Neural progenitor cell (in vitro differentiated cells): Measurements from ENCODE around the gene RNF150.

ENCODE experiments used
- CTCF ChIP-seq: fragments of 200-600 bp; sonication (generic); IDR thresholded peaks from 2 replicates; pipeline ENCODE4 v1.5.1; 2017; ENCODE audit warnings: antibody characterized with exemption, mild to moderate bottlenecking
- EZH2 ChIP-seq: fragments of 200-600 bp; sonication (generic); IDR thresholded peaks from 2 replicates; pipeline ENCODE4 v1.6.1; 2017; ENCODE audit warnings: antibody characterized with exemption, mild to moderate bottlenecking, moderate library complexity

- TF ChIP-seq CTCF (no peak), EZH2 (no peak)
Observed at GRCh38 chr4:141079393-141079930, 53.8 kb downstream of the RNF150 start.
